ENCODE data around the gene RPL31.

DNA sequence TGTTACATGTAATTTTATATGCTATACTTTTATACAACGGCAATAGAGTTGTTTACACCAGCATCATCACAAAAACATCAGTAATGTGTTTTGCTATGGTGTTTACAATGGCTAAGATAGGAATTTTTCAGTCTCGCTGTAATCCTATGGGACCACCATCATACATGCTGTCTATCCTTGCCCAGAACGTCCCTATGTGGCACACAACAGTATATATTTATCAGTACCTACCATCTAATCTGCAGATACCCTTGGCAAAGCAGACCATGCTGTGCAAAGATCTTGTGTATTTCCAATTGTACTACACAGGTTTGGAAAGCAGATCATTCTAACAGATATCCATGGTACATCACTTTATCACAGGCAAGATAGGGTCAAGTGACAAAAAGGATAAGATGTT lies 15.3 kb downstream of the RPL31 start:
- TF ChIP-seq CTCF (IDR thresholded peaks at IDR 0.05) (no peak), POLR2A (IDR thresholded peaks at IDR 0.05) (no peak), POLR2AphosphoS5 (IDR thresholded peaks at IDR 0.05) (no peak)

Measured in breast epithelium (tissue), 3 donors.